ENCODE results near the gene FAM222B. TPM values are rescaled to one million over a fixed set of nuclear protein-coding genes. Genes with fewer than 3 reads are reported as not detected.

The FAM222B gene
- total RNA-seq, 2 experiments from 2014 or later: 4.0 to 15.2 TPM

- CTCF ChIA-PET (ENCODE audit: unreplicated experiment): interaction anchor here (0.5 to 3.5 kb wide), 2 partner anchors 20 to 132 kb away, joined by 3 to 18 read pairs; partner anchors contain the start of gene TLCD1
- Histone ChIP-seq H3K36me3 (ENCODE audit: insufficient read depth, low read length) (peaks cover 72% of the 10 kb centered on the region), H3K79me2 (ENCODE audit: insufficient read depth, low read depth, low read length) (peaks cover 39% of the 10 kb centered on the region)
Measured at GRCh38 chr17:28746611-28747050, 96.0 kb downstream of the FAM222B start.

GRCh38 chr17:28745786-28746411, 96.7 kb downstream of the FAM222B start:
- intact Hi-C loops (cut with micrococcal nuclease; ENCODE audit: unreplicated experiment): no loop called here
- no peak for DNase-seq (ENCODE audit: low spot score)
- Histone ChIP-seq H3K27ac (ENCODE audit: low read depth, low read length, poor library complexity, severe bottlenecking) (peak overlapping the region; percentile 95), H4K20me1 (ENCODE audit: insufficient read depth, low read length) (peaks cover 30% of the 10 kb centered on the region), H3K4me3 (ENCODE audit: low read depth, low read length, poor library complexity, severe bottlenecking) (peak overlapping the region; percentile 98), H3K9me3 (ENCODE audit: low read length) (no peaks in the 10 kb centered on the region), H3K79me2 (ENCODE audit: insufficient read depth, low read depth, low read length) (peaks cover 39% of the 10 kb centered on the region), H3K36me3 (ENCODE audit: insufficient read depth, low read length) (peaks cover 65% of the 10 kb centered on the region), H3K9me2 (ENCODE audit: insufficient read depth, low read length) (no peaks in the 10 kb centered on the region), H3K4me2 (ENCODE audit: low read length) (peak overlapping the region; percentile 96), H2AFZ (ENCODE audit: low read length) (no peak overlapping the region), H3K4me1 (ENCODE audit: insufficient read depth, low read length, poor library complexity, severe bottlenecking) (peaks cover 62% of the 10 kb centered on the region)
- TF ChIP-seq CTCF (conservative IDR thresholded peaks at IDR 0.05; ENCODE audit: low read length) (no peak), EZH2phosphoT487 (IDR thresholded peaks at IDR 0.05; ENCODE audit: borderline replicate concordance, low read depth, low read length) (no peak)
- ChIA-PET CTCF (ENCODE audit: unreplicated experiment) (interaction anchor here (0.5 to 3.5 kb wide), 3 partner anchors 10 to 106 kb away, joined by 5 to 18 read pairs (median 6); partner anchors contain the start of gene TLCD1), POLR2A (interaction anchor here (1.6 to 1.8 kb wide), 3 partner anchors 18 to 26 kb away, joined by 4 to 16 read pairs (median 12); partner anchors contain the start of genes NEK8 and RPL23A)
- BruUV-seq (replicated peaks): no TSS peak

More at GRCh38 chr17:28746611-28747050, 96.0 kb downstream of the FAM222B start:
- DNase-seq (ENCODE audit: low spot score): no peak
- no peak for TF ChIP-seq EZH2phosphoT487 (IDR thresholded peaks at IDR 0.05; ENCODE audit: borderline replicate concordance, low read depth, low read length)
- no peak for TF ChIP-seq CTCF (conservative IDR thresholded peaks at IDR 0.05; ENCODE audit: low read length)
- no TSS peak for BruUV-seq (replicated peaks)
- Histone ChIP-seq H3K27ac (ENCODE audit: low read depth, low read length, poor library complexity, severe bottlenecking) (peak overlapping the region; percentile 95), H3K4me3 (ENCODE audit: low read depth, low read length, poor library complexity, severe bottlenecking) (peak overlapping the region; percentile 98), H3K9me3 (ENCODE audit: low read length) (no peaks in the 10 kb centered on the region), H3K4me2 (ENCODE audit: low read length) (peak overlapping the region; percentile 96), H3K4me1 (ENCODE audit: insufficient read depth, low read length, poor library complexity, severe bottlenecking) (peaks cover 55% of the 10 kb centered on the region), H3K9me2 (ENCODE audit: insufficient read depth, low read length) (no peaks in the 10 kb centered on the region), H4K20me1 (ENCODE audit: insufficient read depth, low read length) (peaks cover 30% of the 10 kb centered on the region), H2AFZ (ENCODE audit: low read length) (no peak overlapping the region)
- intact Hi-C loops (cut with micrococcal nuclease; ENCODE audit: unreplicated experiment): no loop called here
- POLR2A ChIA-PET: interaction anchor here (1.6 to 1.7 kb wide), 2 partner anchors 19 to 27 kb away, joined by 4 to 12 read pairs; partner anchors contain the start of gene RPL23A
